Uterus (tissue), 2 donors: ENCODE measurements around the gene DNAH1.

ENCODE experiments used
- POLR2A ChIP-seq, 2 donors: fragments of 450-650 bp; IDR thresholded peaks; one replicate each; pipeline ENCODE4 v1.6.1; 2016; ENCODE audit warnings: antibody characterized with exemption in 2 of 2, mild to moderate bottlenecking in 1 of 2, moderate library complexity in 1 of 2
- TF ChIP-seq, protein P1 (sequence below), 4 experiments: fragments of 200-600 bp in 2 of 4; fragments of 450-650 bp in 2 of 4; sonication (generic) in 2 of 4; IDR thresholded peaks; one replicate each; pipeline ENCODE4 v1.5.1; 2016 to 2019; ENCODE audit warnings: antibody characterized with exemption in 4 of 4, mild to moderate bottlenecking in 2 of 4, moderate library complexity in 1 of 4

DNA sequence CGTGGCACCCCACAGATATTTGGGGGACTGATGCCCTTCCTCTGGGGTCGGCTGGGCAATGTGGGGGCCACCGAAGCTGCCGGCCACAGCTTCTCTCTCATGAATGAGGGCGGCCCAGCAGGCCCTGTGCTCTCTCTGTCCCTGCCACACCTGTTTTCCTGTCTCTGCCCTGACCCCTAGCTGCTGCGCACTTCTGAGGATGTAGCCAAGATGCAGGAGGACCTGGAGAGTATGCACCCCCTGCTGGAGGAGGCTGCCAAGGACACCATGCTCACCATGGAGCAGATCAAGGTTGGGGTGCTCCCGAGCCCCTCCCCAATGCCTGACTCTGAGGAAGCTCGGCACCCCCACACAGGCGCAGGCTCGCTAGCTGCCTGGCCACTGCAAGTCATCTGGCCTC is 69.0 kb downstream of the DNAH1 start:
- TF ChIP-seq, protein P1, sequence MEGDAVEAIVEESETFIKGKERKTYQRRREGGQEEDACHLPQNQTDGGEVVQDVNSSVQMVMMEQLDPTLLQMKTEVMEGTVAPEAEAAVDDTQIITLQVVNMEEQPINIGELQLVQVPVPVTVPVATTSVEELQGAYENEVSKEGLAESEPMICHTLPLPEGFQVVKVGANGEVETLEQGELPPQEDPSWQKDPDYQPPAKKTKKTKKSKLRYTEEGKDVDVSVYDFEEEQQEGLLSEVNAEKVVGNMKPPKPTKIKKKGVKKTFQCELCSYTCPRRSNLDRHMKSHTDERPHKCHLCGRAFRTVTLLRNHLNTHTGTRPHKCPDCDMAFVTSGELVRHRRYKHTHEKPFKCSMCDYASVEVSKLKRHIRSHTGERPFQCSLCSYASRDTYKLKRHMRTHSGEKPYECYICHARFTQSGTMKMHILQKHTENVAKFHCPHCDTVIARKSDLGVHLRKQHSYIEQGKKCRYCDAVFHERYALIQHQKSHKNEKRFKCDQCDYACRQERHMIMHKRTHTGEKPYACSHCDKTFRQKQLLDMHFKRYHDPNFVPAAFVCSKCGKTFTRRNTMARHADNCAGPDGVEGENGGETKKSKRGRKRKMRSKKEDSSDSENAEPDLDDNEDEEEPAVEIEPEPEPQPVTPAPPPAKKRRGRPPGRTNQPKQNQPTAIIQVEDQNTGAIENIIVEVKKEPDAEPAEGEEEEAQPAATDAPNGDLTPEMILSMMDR (IDR thresholded peaks at IDR 0.05): no peak
- no peak for TF ChIP-seq POLR2A (IDR thresholded peaks at IDR 0.05)
